SK-N-MC (cell line): Measurements from ENCODE around the gene SEPTIN3.

Experiments
- EZH2 ChIP-seq: fragments of 200-600 bp; sonication (generic); IDR thresholded peaks from one replicate; pipeline ENCODE4 v1.6.1; 2017; ENCODE audit warnings: antibody characterized with exemption
- POLR2AphosphoS5 ChIP-seq: IDR thresholded peaks from 2 replicates; pipeline ENCODE4 v1.6.1; 2012; ENCODE audit warnings: mild to moderate bottlenecking, low read depth, low read length, borderline replicate concordance

DNA sequence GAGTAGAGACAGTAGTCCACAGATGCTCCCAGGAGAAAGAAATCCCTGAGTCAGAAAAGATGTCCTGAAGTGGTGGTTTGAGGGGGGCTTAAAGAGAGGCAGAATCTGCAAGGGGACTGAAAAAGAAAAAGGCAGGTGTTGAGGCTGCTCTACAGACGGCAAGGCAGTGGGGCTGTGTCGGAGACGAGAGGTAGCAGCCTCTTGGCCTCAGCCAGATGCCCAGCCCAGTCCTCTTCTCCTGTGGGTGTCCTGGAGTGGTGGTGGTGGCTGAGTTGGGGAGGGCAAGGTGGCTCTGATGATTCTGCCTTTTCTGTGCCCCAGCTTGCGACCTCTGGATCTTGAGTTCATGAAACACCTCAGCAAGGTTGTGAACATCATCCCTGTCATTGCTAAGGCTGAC lies 20.0 kb downstream of the SEPTIN3 start:
- TF ChIP-seq POLR2AphosphoS5 = no peak
- no peak for TF ChIP-seq EZH2
